ENCODE data around the gene BOLA2B. TPM values are rescaled to one million over a fixed set of nuclear protein-coding genes. Genes with fewer than 3 reads are reported as not detected.
A peak's percentile ranks its signal among the peaks of the same experiment; 100 is the strongest.
"Not testable (repeated sequence)": the region's sequence is repeated elsewhere in the genome, so short reads cannot be mapped to it uniquely, and the experiment has no call there.

BOLA2B gene
- total RNA-seq, 1 donor from 2014 or later = 90.4 TPM

- not testable (repeated sequence) for DNase-seq (ENCODE audit: low spot score)
These were observed 5.6 kb upstream of the BOLA2B start, which contains the start of gene SULT1A3 for GRCh38 chr16:30199049-30199448. SULT1A3 (plus strand) TSS chr16:30199255; CDS start chr16:30200729, 1,474 bp downstream.

GRCh38 chr16:30197001-30197400 is 3.5 kb upstream of the BOLA2B start:
- H3K27ac ChIP-seq = not testable (repeated sequence)

More at GRCh38 chr16:30199049-30199448, 5.6 kb upstream of the BOLA2B start, which contains the start of gene SULT1A3:
- H3K27ac ChIP-seq; H4K20me1 ChIP-seq (ENCODE audit: low read depth); H3K9ac ChIP-seq; H3K36me3 Mint-ChIP-seq; H3K27me3 Mint-ChIP-seq (ENCODE audit: insufficient read depth, low read depth); H3K27me3 ChIP-seq; H3K4me3 ChIP-seq; H2AFZ ChIP-seq (replicated peaks); H3K36me3 ChIP-seq; H3K4me2 ChIP-seq; H3F3A ChIP-seq (ENCODE audit: low read depth); H3K9me3 Mint-ChIP-seq; H3K4me1 Mint-ChIP-seq; H3K4me3 Mint-ChIP-seq; H3K4me1 ChIP-seq; H3K79me2 ChIP-seq (ENCODE audit: low read depth); H3K9me3 ChIP-seq (ENCODE audit: low read depth); H3K27ac Mint-ChIP-seq: not testable (repeated sequence)

GRCh38 chr16:30194172-30194925 is 883 bp upstream of the BOLA2B start:
- not testable (repeated sequence) for DNase-seq (ENCODE audit: low spot score); H3K27ac ChIP-seq; H3K36me3 ChIP-seq; H4K20me1 ChIP-seq (ENCODE audit: low read depth); H3K4me3 Mint-ChIP-seq; H3K9me3 ChIP-seq (ENCODE audit: low read depth); H3K27ac Mint-ChIP-seq; H3K9me3 Mint-ChIP-seq; H3F3A ChIP-seq (ENCODE audit: low read depth); H3K4me1 ChIP-seq; H3K27me3 Mint-ChIP-seq (ENCODE audit: insufficient read depth, low read depth); H3K36me3 Mint-ChIP-seq; H3K9ac ChIP-seq; H3K79me2 ChIP-seq (ENCODE audit: low read depth); H3K27me3 ChIP-seq; H2AFZ ChIP-seq (replicated peaks); H3K4me1 Mint-ChIP-seq
- Histone ChIP-seq H3K4me2 (peak overlapping the region; percentile 81), H3K4me3 (peak overlapping the region; percentile 49)

More at GRCh38 chr16:30197001-30197400, 3.5 kb upstream of the BOLA2B start:
- not testable (repeated sequence) for DNase-seq (ENCODE audit: low spot score); H3K4me3 Mint-ChIP-seq; H3K4me1 ChIP-seq; H3K4me3 ChIP-seq; H3K79me2 ChIP-seq (ENCODE audit: low read depth); H3K36me3 ChIP-seq; H3K36me3 Mint-ChIP-seq; H3K9ac ChIP-seq; H3K4me1 Mint-ChIP-seq; H3K9me3 Mint-ChIP-seq; H3K4me2 ChIP-seq; H3K27me3 Mint-ChIP-seq (ENCODE audit: insufficient read depth, low read depth); H3K27ac Mint-ChIP-seq; H3F3A ChIP-seq (ENCODE audit: low read depth); H3K9me3 ChIP-seq (ENCODE audit: low read depth); H4K20me1 ChIP-seq (ENCODE audit: low read depth); H3K27me3 ChIP-seq; H2AFZ ChIP-seq (replicated peaks)

- H3K4me1 ChIP-seq; H3K9me3 Mint-ChIP-seq; H3F3A ChIP-seq (ENCODE audit: low read depth); H3K27ac Mint-ChIP-seq; H2AFZ ChIP-seq (replicated peaks); H3K79me2 ChIP-seq (ENCODE audit: low read depth); H3K36me3 Mint-ChIP-seq; H3K4me2 ChIP-seq; H3K36me3 ChIP-seq; H3K9me3 ChIP-seq (ENCODE audit: low read depth); H3K4me1 Mint-ChIP-seq; H3K27ac ChIP-seq; DNase-seq (ENCODE audit: low spot score); H3K27me3 ChIP-seq; H4K20me1 ChIP-seq (ENCODE audit: low read depth); H3K27me3 Mint-ChIP-seq (ENCODE audit: insufficient read depth, low read depth); H3K9ac ChIP-seq; H3K4me3 Mint-ChIP-seq; H3K4me3 ChIP-seq: not testable (repeated sequence)
These were observed 368 bp downstream of the BOLA2B start for GRCh38 chr16:30193098-30193497.

- not testable (repeated sequence) for H3K27ac ChIP-seq; H3K27me3 ChIP-seq; H4K20me1 ChIP-seq (ENCODE audit: low read depth); H3K4me2 ChIP-seq; H3K27ac Mint-ChIP-seq; H3K9me3 ChIP-seq (ENCODE audit: low read depth); H3K36me3 Mint-ChIP-seq; H3K9me3 Mint-ChIP-seq; H3K9ac ChIP-seq; H3K79me2 ChIP-seq (ENCODE audit: low read depth); H3F3A ChIP-seq (ENCODE audit: low read depth); H3K36me3 ChIP-seq; H3K27me3 Mint-ChIP-seq (ENCODE audit: insufficient read depth, low read depth); H3K4me1 ChIP-seq; H3K4me1 Mint-ChIP-seq; DNase-seq (ENCODE audit: low spot score); H3K4me3 Mint-ChIP-seq; H2AFZ ChIP-seq (replicated peaks); H3K4me3 ChIP-seq
These were observed 2.3 kb downstream of the BOLA2B start for GRCh38 chr16:30191158-30191557.
